Endometrial microvascular endothelial cells (primary cell): ENCODE data around the gene GGA1. TPM values are rescaled to one million over a fixed set of nuclear protein-coding genes. Genes with fewer than 3 reads are reported as not detected.

Experiments
- in situ Hi-C: cut with HindIII; loops from 2 replicates; pipeline ENCODE4 v1.10.0; 2017; ENCODE audit warnings: low sequenced_read_pairs, low pct_unique_long_range_greater_than_20kb; ENCODE audit errors: inconsistent ontology term
- total RNA-seq: library from RNA; depleted of rRNA; stranded (reverse); fragments of >200 nt; gene quantifications from one replicate; pipeline ENCODE4 v1.2.3, GENCODE V29; 2015; ENCODE audit errors: inconsistent ontology term

GGA1 gene
- total RNA-seq, 1 donor from 2014 or later: 64.9 TPM

- in situ Hi-C loops: no loop called here
Measured at GRCh38 chr22:37661160-37661924, 52.7 kb downstream of the GGA1 start.

- in situ Hi-C loops: no loop called here
Measured at GRCh38 chr22:37662039-37662438, 53.4 kb downstream of the GGA1 start.

- in situ Hi-C loops: no loop called here
Measured at GRCh38 chr22:37663521-37664140, 55.0 kb downstream of the GGA1 start.

GRCh38 chr22:37664249-37665101 lies 55.8 kb downstream of the GGA1 start:
- in situ Hi-C loops: no loop called here

- in situ Hi-C loops: no loop called here
Measured at GRCh38 chr22:37665487-37665886, 56.9 kb downstream of the GGA1 start.

- in situ Hi-C loops: no loop called here
Measured at GRCh38 chr22:37669586-37669985, 61.0 kb downstream of the GGA1 start.

GRCh38 chr22:37672206-37672919 lies 63.7 kb downstream of the GGA1 start:
- in situ Hi-C loops: no loop called here

GRCh38 chr22:37672920-37673455 lies 64.4 kb downstream of the GGA1 start:
- in situ Hi-C loops: no loop called here

GRCh38 chr22:37674248-37674647 lies 65.6 kb downstream of the GGA1 start:
- in situ Hi-C loops: no loop called here

GRCh38 chr22:37674951-37675929 lies 66.6 kb downstream of the GGA1 start, which contains the start of gene LGALS1:
TSS of gene LGALS1 (plus strand) at chr22:37675636. CDS start at chr22:37675703, 67 bp downstream.
- in situ Hi-C loops: no loop called here

GRCh38 chr22:37675930-37676735 lies 67.5 kb downstream of the GGA1 start:
- in situ Hi-C loops: no loop called here

GRCh38 chr22:37676736-37677492 lies 68.3 kb downstream of the GGA1 start:
- in situ Hi-C loops: no loop called here

- in situ Hi-C loops: no loop called here
Measured at GRCh38 chr22:37677493-37677974, 68.9 kb downstream of the GGA1 start.

GRCh38 chr22:37678372-37678771 lies 69.7 kb downstream of the GGA1 start:
- in situ Hi-C loops: no loop called here

- in situ Hi-C loops: no loop called here
Measured at GRCh38 chr22:37679670-37680069, 71.0 kb downstream of the GGA1 start.

GRCh38 chr22:37680191-37680851 lies 71.7 kb downstream of the GGA1 start:
- in situ Hi-C loops: no loop called here
